ENCODE results near the gene C1QTNF5. TPM values are rescaled to one million over a fixed set of nuclear protein-coding genes. Genes with fewer than 3 reads are reported as not detected.

C1QTNF5 gene
- total and polyA plus RNA-seq, 2 donors from 2014 or later, result 40.4 to 42.8 TPM

DNA sequence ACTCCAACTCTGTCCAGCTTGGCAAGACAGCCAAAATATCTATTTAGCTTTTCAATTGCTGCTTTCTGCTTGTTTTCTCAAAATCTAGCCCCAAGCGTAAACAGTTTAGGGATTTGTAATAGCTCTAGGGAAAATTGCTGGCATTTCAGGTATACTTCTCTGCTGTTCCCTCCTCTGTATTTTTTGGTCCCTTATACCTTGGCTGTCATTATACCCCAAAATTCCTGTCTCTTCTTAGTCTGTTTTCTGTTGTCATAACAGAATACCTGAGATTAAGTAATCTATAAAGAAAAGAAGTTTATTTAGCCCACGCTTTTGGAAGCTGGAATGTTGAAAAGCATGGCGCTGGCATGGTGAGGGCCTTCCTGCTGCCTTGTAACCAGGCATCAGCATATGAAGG, 47.2 kb downstream of the C1QTNF5 start:
- no peak overlapping the region for H3K9ac ChIP-seq (ENCODE audit: low read length in 3 of 3)
- H3K27me3 ChIP-seq (ENCODE audit: control insufficient read depth, insufficient read depth, low read length), result no peaks in the 10 kb centered on the region
- DNase-seq, result no peak
- peaks cover 0 to 16% (median 2%) of the 10 kb centered on the region in 3 donors for H3K36me3 ChIP-seq (ENCODE audit: control insufficient read depth in 2 of 3, insufficient read depth in 3 of 3, low read length in 3 of 3)
- H3K4me3 ChIP-seq (ENCODE audit: low read length in 3 of 3), result no peak overlapping the region
- H3K4me1 ChIP-seq (ENCODE audit: control insufficient read depth in 2 of 3, insufficient read depth in 2 of 3, low read depth in 1 of 3, low read length in 3 of 3), result no peaks in the 10 kb centered on the region
- no peak overlapping the region for H3K27ac ChIP-seq (ENCODE audit: low read depth in 2 of 2, low read length in 2 of 2)
- intact Hi-C loops (cut with DNase I), result no loop called here
- TF ChIP-seq, protein P1, sequence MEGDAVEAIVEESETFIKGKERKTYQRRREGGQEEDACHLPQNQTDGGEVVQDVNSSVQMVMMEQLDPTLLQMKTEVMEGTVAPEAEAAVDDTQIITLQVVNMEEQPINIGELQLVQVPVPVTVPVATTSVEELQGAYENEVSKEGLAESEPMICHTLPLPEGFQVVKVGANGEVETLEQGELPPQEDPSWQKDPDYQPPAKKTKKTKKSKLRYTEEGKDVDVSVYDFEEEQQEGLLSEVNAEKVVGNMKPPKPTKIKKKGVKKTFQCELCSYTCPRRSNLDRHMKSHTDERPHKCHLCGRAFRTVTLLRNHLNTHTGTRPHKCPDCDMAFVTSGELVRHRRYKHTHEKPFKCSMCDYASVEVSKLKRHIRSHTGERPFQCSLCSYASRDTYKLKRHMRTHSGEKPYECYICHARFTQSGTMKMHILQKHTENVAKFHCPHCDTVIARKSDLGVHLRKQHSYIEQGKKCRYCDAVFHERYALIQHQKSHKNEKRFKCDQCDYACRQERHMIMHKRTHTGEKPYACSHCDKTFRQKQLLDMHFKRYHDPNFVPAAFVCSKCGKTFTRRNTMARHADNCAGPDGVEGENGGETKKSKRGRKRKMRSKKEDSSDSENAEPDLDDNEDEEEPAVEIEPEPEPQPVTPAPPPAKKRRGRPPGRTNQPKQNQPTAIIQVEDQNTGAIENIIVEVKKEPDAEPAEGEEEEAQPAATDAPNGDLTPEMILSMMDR (IDR thresholded peaks at IDR 0.05; ENCODE audit: borderline replicate concordance, extremely low read depth, insufficient read depth), result no peak
- no peaks in the 10 kb centered on the region for H3K9me3 ChIP-seq (ENCODE audit: control insufficient read depth in 2 of 3, insufficient read depth in 1 of 3, low read length in 3 of 3)
- no peak for FAIRE-seq

DNA sequence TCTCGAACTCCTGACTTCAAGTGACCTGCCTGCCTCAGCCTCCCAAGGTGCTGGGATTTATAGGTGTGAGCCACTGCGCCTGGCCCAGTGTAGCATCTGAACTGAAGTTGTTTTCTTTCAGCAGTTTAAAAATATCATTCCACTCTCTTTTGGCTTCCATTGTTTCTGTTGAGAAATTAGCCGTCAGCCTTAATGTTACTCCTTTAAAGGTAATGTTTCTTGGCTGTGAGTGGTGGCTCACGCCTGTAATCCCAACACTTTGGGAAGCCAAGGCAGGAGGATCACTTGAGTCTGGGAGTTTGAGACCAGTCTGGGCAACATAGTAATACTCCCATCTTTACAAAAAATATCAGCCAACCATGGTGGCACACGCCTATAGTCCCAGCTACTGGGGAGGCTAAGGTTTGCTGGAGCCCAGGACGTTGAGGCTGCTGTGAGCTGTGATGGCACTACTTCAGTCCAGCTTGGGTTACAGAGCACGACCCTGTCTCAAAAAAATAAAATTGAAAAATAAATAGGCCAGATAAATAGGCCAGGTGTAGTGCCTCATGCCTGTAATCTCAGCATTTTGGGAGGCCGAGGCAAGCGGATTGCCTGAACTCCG, 49.7 kb downstream of the C1QTNF5 start:
- TF ChIP-seq, protein P1 (IDR thresholded peaks at IDR 0.05; ENCODE audit: borderline replicate concordance, extremely low read depth, insufficient read depth), result no peak
- no peak for FAIRE-seq
- no peaks in the 10 kb centered on the region for H3K36me3 ChIP-seq (ENCODE audit: control insufficient read depth in 2 of 3, insufficient read depth in 3 of 3, low read length in 3 of 3)

More for the DNA sequence above, 49.7 kb downstream of the C1QTNF5 start:
- Histone ChIP-seq H3K9ac (ENCODE audit: low read length in 3 of 3) (no peak overlapping the region), H3K4me1 (ENCODE audit: control insufficient read depth in 2 of 3, insufficient read depth in 2 of 3, low read depth in 1 of 3, low read length in 3 of 3) (no peaks in the 10 kb centered on the region), H3K9me3 (ENCODE audit: control insufficient read depth in 2 of 3, insufficient read depth in 1 of 3, low read length in 3 of 3) (no peaks in the 10 kb centered on the region), H3K4me3 (ENCODE audit: low read length in 3 of 3) (no peak overlapping the region), H3K27ac (ENCODE audit: low read depth in 2 of 2, low read length in 2 of 2) (no peak overlapping the region), H3K27me3 (ENCODE audit: control insufficient read depth, insufficient read depth, low read length) (no peaks in the 10 kb centered on the region)
- DNase-seq, result no peak
- intact Hi-C loops (cut with DNase I), result no loop called here

Small RNA genes within 50 kb of the gene (microRNA-seq; reads per million reads assigned to microRNA genes)
- not detected for gene MIR6756

Other genes with a start within 250 kb of the C1QTNF5 start
- 34.8 TPM for gene DPAGT1, start 239.0 kb downstream of the C1QTNF5 start, total RNA-seq
- gene DPAGT1, start 239.0 kb downstream of the C1QTNF5 start, polyA plus RNA-seq (ENCODE audit: insufficient read depth, low read depth, low replicate concordance), result 41.0 TPM
- gene C2CD2L, start 233.5 kb downstream of the C1QTNF5 start, total RNA-seq, result 16.0 TPM
- 17.7 TPM for gene C2CD2L, start 233.5 kb downstream of the C1QTNF5 start, polyA plus RNA-seq (ENCODE audit: insufficient read depth, low read depth, low replicate concordance)
- gene HINFP, start 219.3 kb downstream of the C1QTNF5 start, total RNA-seq, result 29.1 TPM
- gene HINFP, start 219.3 kb downstream of the C1QTNF5 start, polyA plus RNA-seq (ENCODE audit: insufficient read depth, low read depth, low replicate concordance), result 14.5 TPM
- 0.25 TPM for gene ABCG4, start 191.8 kb downstream of the C1QTNF5 start, total RNA-seq
- 0.52 TPM for gene ABCG4, start 191.8 kb downstream of the C1QTNF5 start, polyA plus RNA-seq (ENCODE audit: insufficient read depth, low read depth, low replicate concordance)
- 21.2 TPM for gene NLRX1, start 172.2 kb downstream of the C1QTNF5 start, total RNA-seq
- gene NLRX1, start 172.2 kb downstream of the C1QTNF5 start, polyA plus RNA-seq (ENCODE audit: insufficient read depth, low read depth, low replicate concordance), result 11.9 TPM
- gene NHERF4, start 155.4 kb downstream of the C1QTNF5 start, total RNA-seq, result 3.5 TPM
- 47.9 TPM for gene NHERF4, start 155.4 kb downstream of the C1QTNF5 start, polyA plus RNA-seq (ENCODE audit: insufficient read depth, low read depth, low replicate concordance)
- gene CBL, start 134.5 kb downstream of the C1QTNF5 start, total RNA-seq, result 20.6 TPM
- gene CBL, start 134.5 kb downstream of the C1QTNF5 start, polyA plus RNA-seq (ENCODE audit: insufficient read depth, low read depth, low replicate concordance), result 2.0 TPM
- gene MCAM, start 23.8 kb downstream of the C1QTNF5 start, total RNA-seq, result 137 TPM
- 42.1 TPM for gene MCAM, start 23.8 kb downstream of the C1QTNF5 start, polyA plus RNA-seq (ENCODE audit: insufficient read depth, low read depth, low replicate concordance)
- 23.5 TPM for gene RNF26, start 6.4 kb downstream of the C1QTNF5 start, total RNA-seq
- 18.2 TPM for gene RNF26, start 6.4 kb downstream of the C1QTNF5 start, polyA plus RNA-seq (ENCODE audit: insufficient read depth, low read depth, low replicate concordance)
- not detected for gene MFRP, start 5.8 kb upstream of the C1QTNF5 start, total RNA-seq
- not detected for gene MFRP, start 5.8 kb upstream of the C1QTNF5 start, polyA plus RNA-seq (ENCODE audit: insufficient read depth, low read depth, low replicate concordance)
- gene USP2, start 40.8 kb upstream of the C1QTNF5 start, total RNA-seq, result 30.4 TPM
- gene USP2, start 40.8 kb upstream of the C1QTNF5 start, polyA plus RNA-seq (ENCODE audit: insufficient read depth, low read depth, low replicate concordance), result 57.6 TPM
- gene THY1, start 82.3 kb upstream of the C1QTNF5 start, total RNA-seq, result 17.5 TPM
- 240 TPM for gene THY1, start 82.3 kb upstream of the C1QTNF5 start, polyA plus RNA-seq (ENCODE audit: insufficient read depth, low read depth, low replicate concordance)